HG03457 (cell line): ENCODE measurements around the gene GNRHR.

ENCODE experiments used
- ATAC-seq: cut with Tn5 transposase; IDR thresholded peaks from one replicate; pipeline ENCODE4 v1.9.1; 2021; ENCODE audit warnings: moderate number of reproducible peaks; ENCODE audit not compliant: unreplicated experiment

Gene GNRHR

DNA sequence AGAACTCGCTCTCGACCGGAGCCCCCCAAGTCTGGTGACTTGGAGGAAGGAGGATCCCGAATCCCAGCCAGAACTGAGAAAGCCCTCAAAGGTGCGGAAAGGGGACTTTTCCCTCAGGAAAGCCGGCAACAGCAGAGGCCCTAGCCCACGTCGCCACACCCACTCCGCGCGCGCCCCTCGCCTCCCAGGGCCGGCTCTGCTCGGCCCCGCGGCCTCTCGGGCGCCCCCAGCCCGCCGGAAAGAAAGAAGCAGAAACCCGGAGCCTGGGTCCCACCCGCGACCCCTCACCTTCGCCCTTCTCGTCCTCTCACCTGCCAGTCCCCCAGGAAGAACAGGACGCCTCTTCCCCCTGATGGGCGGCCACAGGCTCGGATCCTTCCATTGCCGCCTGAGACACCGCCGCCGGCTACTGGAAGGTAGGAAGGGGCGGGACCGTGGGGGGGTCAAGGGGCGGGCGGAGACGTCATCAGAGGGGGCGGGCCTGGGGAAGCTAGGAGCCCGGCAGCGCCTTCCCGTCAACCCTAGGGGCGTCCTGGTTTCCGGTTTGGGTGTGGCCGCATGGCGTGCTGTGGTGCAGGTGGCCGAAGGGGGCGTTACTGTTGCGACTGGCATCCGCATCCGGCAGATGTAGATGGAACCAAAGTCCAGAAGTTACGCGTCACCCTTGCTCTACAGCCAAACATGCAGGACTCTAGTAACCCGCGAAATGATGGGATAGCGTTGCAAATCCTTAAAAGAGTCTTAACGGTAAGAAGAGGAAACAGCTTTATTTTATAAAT lies 53.3 kb downstream of the GNRHR start, which contains the start of gene UBA6:
Gene UBA6, minus strand, starts transcription at position 418 of the 779 bp plus-strand sequence. Its CDS starts 36 bp downstream, at position 382.
- peak; percentile 98 for ATAC-seq

- ATAC-seq, result peak; percentile 2
Measured at GRCh38 chr4:67700116-67700737, 54.0 kb downstream of the GNRHR start.

DNA sequence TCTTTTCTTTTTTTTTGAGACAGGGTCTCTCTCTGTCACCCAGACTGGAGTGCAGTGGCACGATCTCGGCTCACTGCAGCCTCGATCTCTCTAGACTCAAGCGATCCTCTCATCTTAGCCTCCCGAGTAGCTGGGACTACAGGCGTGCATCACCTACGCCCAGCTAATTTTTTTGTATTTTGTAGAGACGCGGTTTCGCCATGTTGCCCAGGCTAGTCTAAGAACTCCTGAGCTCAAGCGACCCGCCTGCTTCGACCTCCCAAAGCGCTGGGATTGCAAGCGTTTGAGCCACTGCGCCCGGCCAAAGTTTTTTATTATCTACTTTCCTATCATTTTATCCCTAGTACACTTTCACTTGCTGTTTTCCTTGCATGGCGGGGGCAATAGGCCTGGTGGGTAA lies 54.6 kb downstream of the GNRHR start:
- ATAC-seq, result no peak

- ATAC-seq, result no peak
Measured at GRCh38 chr4:67697860-67698687, 56.1 kb downstream of the GNRHR start.

- ATAC-seq, result no peak
Measured at GRCh38 chr4:67696061-67696460, 58.1 kb downstream of the GNRHR start.

DNA sequence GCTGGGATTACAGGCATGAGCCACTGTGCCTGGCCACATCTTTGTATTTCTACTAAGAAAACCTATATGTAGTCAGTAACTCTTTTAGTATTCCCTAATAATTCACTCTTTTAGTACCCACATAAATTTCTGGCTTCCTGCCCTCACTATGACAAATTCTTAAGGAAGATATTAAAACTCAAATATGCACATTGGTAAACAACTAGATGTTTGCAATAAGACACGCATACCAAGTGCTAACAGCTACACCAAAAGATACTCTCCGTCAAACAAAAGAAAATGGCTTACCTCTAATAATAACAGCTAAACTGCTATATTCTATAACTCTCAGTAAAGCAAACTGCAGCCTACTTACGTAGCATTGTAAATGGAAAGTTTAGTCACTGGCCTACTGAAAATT lies 59.5 kb downstream of the GNRHR start:
- no peak for ATAC-seq

GRCh38 chr4:67691328-67691727 lies 62.9 kb downstream of the GNRHR start:
- no peak for ATAC-seq
